Bronchial epithelial cell (primary cell): ENCODE measurements around the gene ZFX. TPM values are rescaled to one million over a fixed set of nuclear protein-coding genes. Genes with fewer than 3 reads are reported as not detected.

Source experiments
- DNase-seq: peaks from one replicate; pipeline ENCODE4 v3.0.0-alpha.2; 2010; ENCODE audit warnings: low read depth
- FAIRE-seq: peaks from 2 replicates; lab custom pipeline; 2011; peaks lifted over from hg19 to GRCh38; lab: Jason Lieb, UNC
- H3K27me3 ChIP-seq: 2 replicates; pipeline ENCODE4 v1.5.1; 2011; ENCODE audit warnings: low read length; ENCODE audit not compliant: control insufficient read depth, insufficient read depth
- H3K36me3 ChIP-seq: 2 replicates; pipeline ENCODE4 v1.5.1; 2011; ENCODE audit warnings: low read length; ENCODE audit not compliant: control insufficient read depth, insufficient read depth
- H3K4me3 ChIP-seq: 2 replicates; pipeline ENCODE4 v1.5.1; 2011; ENCODE audit warnings: mild to moderate bottlenecking, low read depth, low read length, control low read depth
- CTCF ChIP-seq: IDR thresholded peaks from 2 replicates; pipeline ENCODE4 v1.5.1; 2011; ENCODE audit warnings: mild to moderate bottlenecking, moderate library complexity, low read length, control low read depth, inconsistent platforms; ENCODE audit not compliant: insufficient read depth, severe bottlenecking
- total RNA-seq: library from RNA; depleted of rRNA; stranded (reverse); fragments of >200 nt; gene quantifications from 2 replicates; pipeline ENCODE4 v1.2.1, GENCODE V29; 2014

The ZFX gene
- total RNA-seq, 1 donor from 2014 or later, result 30.8 TPM

GRCh38 chrX:24144528-24144927 is 5.0 kb upstream of the ZFX start:
- TF ChIP-seq CTCF, result no peak
- no peak for DNase-seq
- no peak for FAIRE-seq
- H3K27me3 ChIP-seq, result no peaks in the 10 kb centered on the region
- H3K4me3 ChIP-seq, result no peak overlapping the region
- H3K36me3 ChIP-seq, result no peaks in the 10 kb centered on the region

GRCh38 chrX:24145303-24146186 is 4.0 kb upstream of the ZFX start:
- no peak for FAIRE-seq
- no peak overlapping the region for H3K4me3 ChIP-seq
- DNase-seq, result peak; percentile 69

GRCh38 chrX:24146283-24146949 is 3.1 kb upstream of the ZFX start:
- Histone ChIP-seq H3K27me3 (no peaks in the 10 kb centered on the region), H3K4me3 (no peak overlapping the region), H3K36me3 (no peaks in the 10 kb centered on the region)
- TF ChIP-seq CTCF, result no peak
- no peak for DNase-seq
- no peak for FAIRE-seq

More at GRCh38 chrX:24145303-24146186, 4.0 kb upstream of the ZFX start:
- H3K27me3 ChIP-seq, result no peaks in the 10 kb centered on the region
- TF ChIP-seq CTCF, result no peak
- H3K36me3 ChIP-seq, result no peaks in the 10 kb centered on the region

GRCh38 chrX:24147165-24147564 is 2.4 kb upstream of the ZFX start:
- TF ChIP-seq CTCF, result no peak
- FAIRE-seq, result no peak
- no peaks in the 10 kb centered on the region for H3K27me3 ChIP-seq
- no peaks in the 10 kb centered on the region for H3K36me3 ChIP-seq
- no peak overlapping the region for H3K4me3 ChIP-seq
- no peak for DNase-seq

GRCh38 chrX:24148121-24148520 is 1.4 kb upstream of the ZFX start:
- no peaks in the 10 kb centered on the region for H3K36me3 ChIP-seq
- no peak for DNase-seq
- no peak overlapping the region for H3K4me3 ChIP-seq
- no peaks in the 10 kb centered on the region for H3K27me3 ChIP-seq
- TF ChIP-seq CTCF, result no peak
- no peak for FAIRE-seq
